Cardiac muscle cell (in vitro differentiated cells and primary cell): ENCODE results near the gene EXOC4. TPM values are rescaled to one million over a fixed set of nuclear protein-coding genes. Genes with fewer than 3 reads are reported as not detected.

Experiments used
- DNase-seq, 2 donors: peaks; one replicate each; pipeline versions ENCODE4 v3.0.0 to v3.0.0-alpha.2; 2010 to 2017; ENCODE audit warnings: low read depth in 1 of 2, low spot score in 1 of 2
- H3K27ac ChIP-seq: fragments of 200-600 bp; sonication (generic); 2 replicates; pipeline ENCODE4 v1.5.1; 2016
- H3K27me3 ChIP-seq: fragments of 200-600 bp; sonication (generic); 2 replicates; pipeline ENCODE4 v1.6.0; 2016; ENCODE audit warnings: control low read depth
- H3K36me3 ChIP-seq: fragments of 200-600 bp; sonication (generic); 2 replicates; pipeline ENCODE4 v1.5.1; 2016; ENCODE audit warnings: control low read depth
- H3K4me1 ChIP-seq: fragments of 200-600 bp; sonication (generic); 2 replicates; pipeline ENCODE4 v1.8.1; 2017; ENCODE audit warnings: low read depth, mild to moderate bottlenecking, mixed run types
- H3K4me3 ChIP-seq: fragments of 200-600 bp; sonication (generic); 2 replicates; pipeline ENCODE4 v1.5.1; 2016; ENCODE audit warnings: mild to moderate bottlenecking
- H3K9me3 ChIP-seq: fragments of 200-600 bp; sonication (generic); 2 replicates; pipeline ENCODE4 v1.5.1; 2017; ENCODE audit warnings: low read depth, mild to moderate bottlenecking, control low read depth
- CTCF ChIP-seq: IDR thresholded peaks from 2 replicates; pipeline ENCODE4 v1.5.1; 2012; ENCODE audit warnings: low read depth, mild to moderate bottlenecking, low read length
- polyA plus RNA-seq: library from polyadenylated mRNA; unstranded; fragments of >200 nt; fragmentation: Nextera tagmentation; extraction: Ambion mirVana; gene quantifications from 2 replicates; pipeline ENCODE4 v1.2.1, GENCODE V29; 2016
- total RNA-seq: library from RNA; depleted of rRNA; stranded (reverse); fragments of >200 nt; gene quantifications from 2 replicates; pipeline ENCODE4 v1.2.3, GENCODE V29; 2016

Gene EXOC4
- total and polyA plus RNA-seq, 2 experiments from 2014 or later: 33.6 to 46.0 TPM

- TF ChIP-seq CTCF: no peak
- no peaks in the 10 kb centered on the region for H3K36me3 ChIP-seq
- H3K4me3 ChIP-seq: no peak overlapping the region
- no peak overlapping the region for H3K27ac ChIP-seq
- H3K27me3 ChIP-seq: peaks cover 59% of the 10 kb centered on the region
- H3K4me1 ChIP-seq: no peaks in the 10 kb centered on the region
- DNase-seq: no peak
- no peaks in the 10 kb centered on the region for H3K9me3 ChIP-seq
Observed at GRCh38 chr7:133445617-133446016, 192.7 kb downstream of the EXOC4 start.

GRCh38 chr7:133448012-133448411 is 195.1 kb downstream of the EXOC4 start:
- Histone ChIP-seq H3K36me3 (no peaks in the 10 kb centered on the region), H3K9me3 (no peaks in the 10 kb centered on the region), H3K27ac (no peak overlapping the region), H3K27me3 (peaks cover 58% of the 10 kb centered on the region), H3K4me3 (no peak overlapping the region), H3K4me1 (no peaks in the 10 kb centered on the region)
- TF ChIP-seq CTCF: no peak
- no peak for DNase-seq

GRCh38 chr7:133452577-133452976 is 199.7 kb downstream of the EXOC4 start:
- Histone ChIP-seq H3K4me3 (no peak overlapping the region), H3K9me3 (no peaks in the 10 kb centered on the region), H3K36me3 (no peaks in the 10 kb centered on the region), H3K4me1 (no peaks in the 10 kb centered on the region), H3K27me3 (peaks cover 21% of the 10 kb centered on the region), H3K27ac (no peak overlapping the region)
- no peak for DNase-seq
- no peak for TF ChIP-seq CTCF

GRCh38 chr7:133458688-133459087 is 205.8 kb downstream of the EXOC4 start:
- no peak for TF ChIP-seq CTCF
- Histone ChIP-seq H3K27ac (no peak overlapping the region), H3K27me3 (peaks cover 3% of the 10 kb centered on the region), H3K4me1 (no peaks in the 10 kb centered on the region), H3K4me3 (no peak overlapping the region), H3K9me3 (no peaks in the 10 kb centered on the region), H3K36me3 (no peaks in the 10 kb centered on the region)
- DNase-seq: no peak

- Histone ChIP-seq H3K4me3 (no peak overlapping the region), H3K36me3 (no peaks in the 10 kb centered on the region), H3K4me1 (no peaks in the 10 kb centered on the region), H3K27me3 (peaks cover 3% of the 10 kb centered on the region), H3K9me3 (no peaks in the 10 kb centered on the region), H3K27ac (no peak overlapping the region)
- DNase-seq: no peak
- TF ChIP-seq CTCF: no peak
Observed at GRCh38 chr7:133461421-133461820, 208.5 kb downstream of the EXOC4 start.

- Histone ChIP-seq H3K27me3 (peaks cover 6% of the 10 kb centered on the region), H3K4me3 (no peak overlapping the region), H3K36me3 (peaks cover 3% of the 10 kb centered on the region), H3K9me3 (no peaks in the 10 kb centered on the region), H3K4me1 (no peaks in the 10 kb centered on the region), H3K27ac (no peak overlapping the region)
- no peak for DNase-seq
- no peak for TF ChIP-seq CTCF
Observed at GRCh38 chr7:133475655-133476054, 222.8 kb downstream of the EXOC4 start.
